Vagina (tissue), 2 donors: Measurements from ENCODE around the gene LIMA1. TPM values are rescaled to one million over a fixed set of nuclear protein-coding genes. Genes with fewer than 3 reads are reported as not detected.
A peak's percentile ranks its signal among the peaks of the same experiment; 100 is the strongest.

Experiments
- DNase-seq, 2 donors: peaks; one replicate each; pipeline ENCODE4 v3.0.0-alpha.2; 2017; ENCODE audit errors: extremely low spot score in 2 of 2
- H3K27ac ChIP-seq: fragments of 200-600 bp; sonication (generic); one replicate; pipeline ENCODE4 v1.5.1; 2019
- H3K27me3 ChIP-seq: fragments of 200-600 bp; sonication (generic); one replicate; pipeline ENCODE4 v1.5.1; 2019
- H3K36me3 ChIP-seq, 2 donors: fragments of 200-600 bp; sonication (generic); one replicate each; pipeline ENCODE4 v1.5.1; 2017 to 2019
- H3K4me1 ChIP-seq: fragments of 200-600 bp; sonication (generic); one replicate; pipeline ENCODE4 v1.5.1; 2019
- H3K4me3 ChIP-seq, 2 donors: fragments of 200-600 bp; sonication (generic); 1 replicate in 1 of 2; 2 replicates in 1 of 2; pipeline ENCODE4 v1.5.1; 2016 to 2019
- H3K9me3 ChIP-seq: fragments of 200-600 bp; sonication (generic); one replicate; pipeline ENCODE4 v1.5.1; 2019
- CTCF ChIP-seq, 3 experiments: fragments of 450-650 bp in 2 of 3; fragments of 200-600 bp in 1 of 3; sonication (generic) in 1 of 3; IDR thresholded peaks; one replicate each; pipeline ENCODE4 v1.5.1; 2017 to 2019; ENCODE audit warnings: antibody characterized with exemption in 3 of 3, mild to moderate bottlenecking in 2 of 3, moderate library complexity in 2 of 3
- POLR2A ChIP-seq, 2 donors: fragments of 450-650 bp; IDR thresholded peaks; one replicate each; pipeline ENCODE4 v1.6.1; 2017; ENCODE audit warnings: antibody characterized with exemption in 2 of 2, mild to moderate bottlenecking in 2 of 2, moderate library complexity in 2 of 2
- POLR2AphosphoS5 ChIP-seq, 2 donors: sonication (generic); formaldehyde crosslinking; IDR thresholded peaks; one replicate each; pipeline ENCODE4 v1.9.0; 2017; ENCODE audit warnings: antibody characterized with exemption in 2 of 2, mild to moderate bottlenecking in 2 of 2, low read depth in 1 of 2; ENCODE audit not compliant: insufficient read depth in 1 of 2
- intact Hi-C: fragments of 100-400 bp; cut with DNase I; formaldehyde crosslinking; loops from one replicate; pipeline ENCODE4 v1.15.1; 2023
- total RNA-seq: library from RNA; depleted of rRNA; stranded (reverse); fragments of >200 nt; gene quantifications from one replicate; pipeline ENCODE4 v1.2.3, GENCODE V29; 2016

LIMA1 gene
- total RNA-seq, 1 donor from 2014 or later: 99.2 TPM

- H3K36me3 ChIP-seq: no peaks in the 10 kb centered on the region
- no peaks in the 10 kb centered on the region for H3K9me3 ChIP-seq
- peak overlapping the region; percentile 75 for H3K27ac ChIP-seq
- TF ChIP-seq POLR2AphosphoS5 (IDR thresholded peaks at IDR 0.05; ENCODE audit: insufficient read depth in 1 of 2, low read depth in 1 of 2) (peak in 1 of 2 donors; percentile 72), POLR2A (IDR thresholded peaks at IDR 0.05) (no peak)
- no peaks in the 10 kb centered on the region for H3K27me3 ChIP-seq
- no peak overlapping the region for H3K4me3 ChIP-seq
- intact Hi-C loops: no loop called here
- peaks cover 43% of the 10 kb centered on the region for H3K4me1 ChIP-seq
- DNase-seq: peak in 1 of 2 donors; percentile 93
These were observed 36.3 kb downstream of the LIMA1 start for GRCh38 chr12:50246873-50247612.

- TF ChIP-seq POLR2AphosphoS5 (IDR thresholded peaks at IDR 0.05; ENCODE audit: insufficient read depth in 1 of 2, low read depth in 1 of 2) (no peak), CTCF (IDR thresholded peaks at IDR 0.05) (no peak), POLR2A (IDR thresholded peaks at IDR 0.05) (no peak)
These were observed 37.0 kb downstream of the LIMA1 start for GRCh38 chr12:50246197-50246865.

GRCh38 chr12:50243507-50243906 lies 39.8 kb downstream of the LIMA1 start:
- Histone ChIP-seq H3K9me3 (no peaks in the 10 kb centered on the region), H3K27ac (peak overlapping the region; percentile 88), H3K36me3 (no peaks in the 10 kb centered on the region), H3K27me3 (no peaks in the 10 kb centered on the region), H3K4me3 (no peak overlapping the region), H3K4me1 (peaks cover 61% of the 10 kb centered on the region)
- intact Hi-C loops: no loop called here
- DNase-seq: no peak
- TF ChIP-seq POLR2AphosphoS5 (IDR thresholded peaks at IDR 0.05; ENCODE audit: insufficient read depth in 1 of 2, low read depth in 1 of 2) (no peak), POLR2A (IDR thresholded peaks at IDR 0.05) (no peak), CTCF (IDR thresholded peaks at IDR 0.05) (no peak)

More at GRCh38 chr12:50246197-50246865, 37.0 kb downstream of the LIMA1 start:
- Histone ChIP-seq H3K4me1 (peaks cover 47% of the 10 kb centered on the region), H3K27me3 (no peaks in the 10 kb centered on the region), H3K36me3 (no peaks in the 10 kb centered on the region), H3K9me3 (no peaks in the 10 kb centered on the region), H3K4me3 (no peak overlapping the region), H3K27ac (peak overlapping the region; percentile 75)
- intact Hi-C loops: no loop called here
- DNase-seq: no peak

GRCh38 chr12:50242751-50243191 lies 40.5 kb downstream of the LIMA1 start:
- no peaks in the 10 kb centered on the region for H3K27me3 ChIP-seq
- intact Hi-C loops: no loop called here
- H3K4me3 ChIP-seq: peak overlapping the region in 1 of 2 donors; percentile 17
- H3K36me3 ChIP-seq: no peaks in the 10 kb centered on the region
- no peaks in the 10 kb centered on the region for H3K9me3 ChIP-seq
- no peak for DNase-seq
- H3K4me1 ChIP-seq: peaks cover 57% of the 10 kb centered on the region
- H3K27ac ChIP-seq: peak overlapping the region; percentile 88
- TF ChIP-seq CTCF (IDR thresholded peaks at IDR 0.05): no peak
- no peak for TF ChIP-seq POLR2A (IDR thresholded peaks at IDR 0.05)
- TF ChIP-seq POLR2AphosphoS5 (IDR thresholded peaks at IDR 0.05; ENCODE audit: insufficient read depth in 1 of 2, low read depth in 1 of 2): no peak

- Histone ChIP-seq H3K4me3 (no peak overlapping the region), H3K9me3 (no peaks in the 10 kb centered on the region), H3K4me1 (peaks cover 41% of the 10 kb centered on the region), H3K27me3 (no peaks in the 10 kb centered on the region), H3K36me3 (no peaks in the 10 kb centered on the region), H3K27ac (peak overlapping the region; percentile 88)
- intact Hi-C loops: no loop called here
- no peak for DNase-seq
- TF ChIP-seq CTCF (IDR thresholded peaks at IDR 0.05): no peak
- no peak for TF ChIP-seq POLR2AphosphoS5 (IDR thresholded peaks at IDR 0.05; ENCODE audit: insufficient read depth in 1 of 2, low read depth in 1 of 2)
- no peak for TF ChIP-seq POLR2A (IDR thresholded peaks at IDR 0.05)
These were observed 42.1 kb downstream of the LIMA1 start for GRCh38 chr12:50241178-50241577.
